Stomach (tissue), 4 donors: ENCODE data around the gene MNT.
"Not testable (repeated sequence)": the region's sequence is repeated elsewhere in the genome, so short reads cannot be mapped to it uniquely, and the experiment has no call there.

Experiments
- EP300 ChIP-seq: sonication (generic); formaldehyde crosslinking; IDR thresholded peaks from one replicate; pipeline ENCODE4 v1.6.1; 2017; ENCODE audit warnings: antibody characterized with exemption
- POLR2A ChIP-seq, 4 donors: fragments of 450-650 bp; IDR thresholded peaks; one replicate each; pipeline ENCODE4 v1.6.1; 2016; ENCODE audit warnings: antibody characterized with exemption in 4 of 4, control low read depth in 2 of 4, mild to moderate bottlenecking in 1 of 4, moderate library complexity in 1 of 4
- POLR2AphosphoS5 ChIP-seq, 3 donors: sonication (generic); formaldehyde crosslinking; IDR thresholded peaks; one replicate each; pipeline ENCODE4 v1.6.1; 2016; ENCODE audit warnings: antibody characterized with exemption in 3 of 3
- TF ChIP-seq, protein P1 (sequence below), 7 experiments: fragments of 450-650 bp in 4 of 7; fragments of 200-600 bp in 3 of 7; sonication (generic) in 3 of 7; IDR thresholded peaks; one replicate each; pipeline ENCODE4 v1.5.1; 2016 to 2019; ENCODE audit warnings: antibody characterized with exemption in 7 of 7, control low read depth in 2 of 7, mild to moderate bottlenecking in 1 of 7

DNA sequence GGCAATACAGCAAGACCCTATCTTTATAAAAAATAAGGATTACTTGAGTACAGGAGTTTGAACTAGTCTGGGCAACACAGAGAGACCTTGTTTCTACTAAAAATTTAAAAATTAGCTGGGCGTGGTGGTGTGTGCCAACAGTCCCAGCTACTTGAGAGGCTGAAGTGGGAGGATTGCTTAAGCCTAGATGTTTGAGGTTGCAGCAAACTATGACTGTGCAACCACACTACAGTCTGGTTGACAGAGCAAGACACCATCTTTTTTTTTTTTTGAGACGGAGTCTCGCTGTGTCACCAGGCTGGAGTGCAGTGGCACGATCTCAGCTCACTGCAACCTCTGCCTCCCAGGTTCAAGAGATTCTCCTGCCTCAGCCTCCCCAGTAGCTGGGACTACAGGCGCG is 39.1 kb upstream of the MNT start:
- TF ChIP-seq, protein P1, sequence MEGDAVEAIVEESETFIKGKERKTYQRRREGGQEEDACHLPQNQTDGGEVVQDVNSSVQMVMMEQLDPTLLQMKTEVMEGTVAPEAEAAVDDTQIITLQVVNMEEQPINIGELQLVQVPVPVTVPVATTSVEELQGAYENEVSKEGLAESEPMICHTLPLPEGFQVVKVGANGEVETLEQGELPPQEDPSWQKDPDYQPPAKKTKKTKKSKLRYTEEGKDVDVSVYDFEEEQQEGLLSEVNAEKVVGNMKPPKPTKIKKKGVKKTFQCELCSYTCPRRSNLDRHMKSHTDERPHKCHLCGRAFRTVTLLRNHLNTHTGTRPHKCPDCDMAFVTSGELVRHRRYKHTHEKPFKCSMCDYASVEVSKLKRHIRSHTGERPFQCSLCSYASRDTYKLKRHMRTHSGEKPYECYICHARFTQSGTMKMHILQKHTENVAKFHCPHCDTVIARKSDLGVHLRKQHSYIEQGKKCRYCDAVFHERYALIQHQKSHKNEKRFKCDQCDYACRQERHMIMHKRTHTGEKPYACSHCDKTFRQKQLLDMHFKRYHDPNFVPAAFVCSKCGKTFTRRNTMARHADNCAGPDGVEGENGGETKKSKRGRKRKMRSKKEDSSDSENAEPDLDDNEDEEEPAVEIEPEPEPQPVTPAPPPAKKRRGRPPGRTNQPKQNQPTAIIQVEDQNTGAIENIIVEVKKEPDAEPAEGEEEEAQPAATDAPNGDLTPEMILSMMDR (IDR thresholded peaks at IDR 0.05) = not testable (repeated sequence)
- not testable (repeated sequence) for TF ChIP-seq EP300; POLR2AphosphoS5 (IDR thresholded peaks at IDR 0.05); POLR2A (IDR thresholded peaks at IDR 0.05)
